CD4-positive, CD25-positive, alpha-beta regulatory T cell (primary cell): ENCODE data around the gene PPM1M. TPM values are rescaled to one million over a fixed set of nuclear protein-coding genes. Genes with fewer than 3 reads are reported as not detected.

Experiments used
- ATAC-seq, 2 donors: fragments of 150-1000 bp; cut with Tn5 transposase; one replicate each; pipeline ENCODE4 v1.10.0; 2021; ENCODE audit warnings: low read depth in 2 of 2, moderate number of reproducible peaks in 2 of 2, moderate library complexity in 1 of 2
- DNase-seq, 3 donors: peaks; one replicate each; pipeline versions ENCODE4 v3.0.0 to v3.0.0-alpha.2; 2012 to 2022; ENCODE audit warnings: mixed read lengths in 1 of 3
- H3K27ac ChIP-seq: one replicate; pipeline ENCODE4 v1.7.0; 2013; ENCODE audit warnings: mild to moderate bottlenecking, low read length; ENCODE audit not compliant: insufficient read depth, poor library complexity, severe bottlenecking
- H3K27me3 ChIP-seq: one replicate; pipeline ENCODE4 v1.7.0; 2013; ENCODE audit warnings: low read length; ENCODE audit not compliant: control insufficient read depth, insufficient read depth
- H3K36me3 ChIP-seq: one replicate; pipeline ENCODE4 v1.7.0; 2013; ENCODE audit warnings: mild to moderate bottlenecking, low read length, moderate library complexity; ENCODE audit not compliant: control insufficient read depth, insufficient read depth
- H3K4me1 ChIP-seq: 2 replicates; pipeline ENCODE4 v1.7.0; 2013; ENCODE audit warnings: mild to moderate bottlenecking, low read length; ENCODE audit not compliant: insufficient read depth, control insufficient read depth, poor library complexity, severe bottlenecking
- H3K4me3 ChIP-seq: one replicate; pipeline ENCODE4 v1.7.0; 2013; ENCODE audit warnings: low read depth, mild to moderate bottlenecking, low read length, moderate library complexity
- H3K9me3 ChIP-seq, 2 experiments: 1 replicate in 1 of 2; 2 replicates in 1 of 2; pipeline ENCODE4 v1.7.0; 2013; ENCODE audit warnings: low read length in 2 of 2, mild to moderate bottlenecking in 1 of 2, moderate library complexity in 1 of 2; ENCODE audit not compliant: control insufficient read depth in 2 of 2
- H3K27ac Mint-ChIP-seq, 3 donors: one replicate each; pipeline ENCODE4 v1.8.0; 2020 to 2022; ENCODE audit warnings: mild to moderate bottlenecking in 3 of 3, mixed read lengths in 3 of 3, moderate library complexity in 2 of 3
- H3K27me3 Mint-ChIP-seq: one replicate; pipeline ENCODE4 v1.8.0; 2022; ENCODE audit warnings: mild to moderate bottlenecking, mixed read lengths
- H3K36me3 Mint-ChIP-seq: one replicate; pipeline ENCODE4 v1.8.0; 2020; ENCODE audit warnings: mixed read lengths
- H3K4me1 Mint-ChIP-seq, 4 donors: one replicate each; pipeline ENCODE4 v1.8.0; 2020 to 2022; ENCODE audit warnings: mixed read lengths in 4 of 4, mild to moderate bottlenecking in 1 of 4
- H3K4me3 Mint-ChIP-seq, 4 donors: one replicate each; pipeline ENCODE4 v1.8.0; 2020 to 2022; ENCODE audit warnings: mild to moderate bottlenecking in 4 of 4, mixed read lengths in 4 of 4, moderate library complexity in 3 of 4
- H3K9me3 Mint-ChIP-seq, 7 donors: one replicate each; pipeline ENCODE4 v1.8.0; 2020 to 2022; ENCODE audit warnings: mixed read lengths in 7 of 7, mild to moderate bottlenecking in 3 of 7, moderate library complexity in 2 of 7
- polyA plus RNA-seq, 4 donors: library from polyadenylated mRNA; unstranded; fragments of 300-500 nt; fragmentation: Illumina TruSeq; gene quantifications; one replicate each; pipeline ENCODE4 v1.2.3, GENCODE V29; 2021
- total RNA-seq: library from RNA; stranded (reverse); gene quantifications from one replicate; pipeline ENCODE4 v1.2.3, GENCODE V29; 2022

The PPM1M gene
- total and polyA plus RNA-seq, 5 donors from 2014 or later, result 55.5 to 104 (median 78.4) TPM

DNA sequence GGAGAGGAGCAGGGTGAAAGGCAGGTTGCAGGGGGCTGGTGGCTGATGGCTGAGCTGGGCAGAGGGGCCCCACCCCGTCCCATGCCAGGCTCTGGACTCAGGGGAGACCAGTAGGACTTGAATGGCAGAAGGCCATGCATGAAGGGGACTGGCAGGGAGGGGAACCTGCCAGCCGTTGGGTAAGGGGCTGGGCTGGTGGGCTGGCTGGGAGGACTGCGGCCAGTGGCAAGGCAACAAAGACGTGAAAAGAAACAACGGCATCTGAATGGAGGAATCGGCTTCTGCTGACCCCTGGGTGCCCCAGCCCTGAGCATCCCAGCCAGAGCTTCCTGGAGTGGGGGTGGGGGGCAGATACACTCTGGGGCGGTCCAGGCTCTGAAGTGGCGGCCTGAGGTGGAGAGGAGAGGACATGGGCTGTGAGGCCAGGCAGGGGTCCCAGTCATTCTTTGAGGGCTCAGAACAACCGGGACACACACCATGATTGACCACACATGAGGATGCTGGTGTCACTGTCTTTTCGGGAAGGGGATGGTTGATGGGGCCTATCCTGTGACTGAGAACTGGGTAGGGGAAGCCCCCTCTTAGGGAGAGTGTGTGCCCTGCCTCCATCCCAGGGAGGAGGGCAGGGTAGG lies 53.8 kb downstream of the PPM1M start:
- Histone ChIP-seq H3K9me3 (no peaks in the 10 kb centered on the region), H3K27me3 (no peaks in the 10 kb centered on the region), H3K4me3 (no peak overlapping the region), H3K36me3 (no peaks in the 10 kb centered on the region), H3K27ac (no peak overlapping the region), H3K4me1 (no peaks in the 10 kb centered on the region)
- ATAC-seq, result no peak
- Mint-ChIP-seq H3K27me3 (no peaks in the 10 kb centered on the region), H3K9me3 (no peaks in the 10 kb centered on the region), H3K27ac (no peak overlapping the region), H3K4me3 (no peak overlapping the region), H3K4me1 (peaks cover 0 to 21% (median 5%) of the 10 kb centered on the region in 4 donors), H3K36me3 (peaks cover 17% of the 10 kb centered on the region)
- DNase-seq, result no peak

Other genes with a start within 250 kb of the PPM1M start
- 1,128 TPM for gene RPL29, start 249.9 kb upstream of the PPM1M start, total RNA-seq
- 1,000 to 10,000 TPM; 1,236 to 1,661 (median 1,413) TPM for gene RPL29, start 249.9 kb upstream of the PPM1M start, polyA plus RNA-seq
- gene DUSP7, start 189.2 kb upstream of the PPM1M start, total RNA-seq, result 12.7 TPM
- gene DUSP7, start 189.2 kb upstream of the PPM1M start, polyA plus RNA-seq, result 1 to 10 TPM; 3.0 to 3.7 (median 3.5) TPM
- 1.7 TPM for gene POC1A, start 91.3 kb upstream of the PPM1M start, total RNA-seq
- gene POC1A, start 91.3 kb upstream of the PPM1M start, polyA plus RNA-seq, result 1 to 10 TPM; 1.3 to 3.2 (median 1.9) TPM
- gene ALAS1, start 47.6 kb upstream of the PPM1M start, total RNA-seq, result 17.1 TPM
- gene ALAS1, start 47.6 kb upstream of the PPM1M start, polyA plus RNA-seq, result 10 to 100 TPM; 22.4 to 41.4 (median 34.2) TPM
- 0.27 TPM for gene TLR9, start 20.1 kb upstream of the PPM1M start, total RNA-seq
- under 1 TPM in 1 of 4 donors, not detected in 3; 0.16 TPM for gene TLR9, start 20.1 kb upstream of the PPM1M start, polyA plus RNA-seq
- 62.4 TPM for gene TWF2, start 6.6 kb upstream of the PPM1M start, total RNA-seq
- 100 to 1,000 TPM; 116 to 142 (median 131) TPM for gene TWF2, start 6.6 kb upstream of the PPM1M start, polyA plus RNA-seq
- gene WDR82, start 32.9 kb downstream of the PPM1M start, total RNA-seq, result 116 TPM
- 100 to 1,000 TPM in 2 of 4 donors, 10 to 100 TPM in 2; 85.9 to 111 (median 103) TPM for gene WDR82, start 32.9 kb downstream of the PPM1M start, polyA plus RNA-seq
- gene GLYCTK, start 42.1 kb downstream of the PPM1M start, total RNA-seq, result 41.8 TPM
- gene GLYCTK, start 42.1 kb downstream of the PPM1M start, polyA plus RNA-seq, result 10 to 100 TPM; 11.1 to 17.9 (median 13.1) TPM
- gene DNAH1, start 70.6 kb downstream of the PPM1M start, total RNA-seq, result 59.8 TPM
- gene DNAH1, start 70.6 kb downstream of the PPM1M start, polyA plus RNA-seq, result 1 to 10 TPM in 1 of 4 donors, under 1 TPM in 3; 0.39 to 1.1 (median 0.58) TPM
- gene BAP1, start 164.2 kb downstream of the PPM1M start, total RNA-seq, result 116 TPM
- 10 to 100 TPM; 12.2 to 17.1 (median 15.2) TPM for gene BAP1, start 164.2 kb downstream of the PPM1M start, polyA plus RNA-seq
- gene PHF7, start 164.9 kb downstream of the PPM1M start, total RNA-seq, result 14.7 TPM
- 10 to 100 TPM in 3 of 4 donors, 1 to 10 TPM in 1; 7.0 to 15.5 (median 12.7) TPM for gene PHF7, start 164.9 kb downstream of the PPM1M start, polyA plus RNA-seq
- gene SEMA3G, start 199.3 kb downstream of the PPM1M start, total RNA-seq, result 33.1 TPM
- 1 to 10 TPM; 3.2 to 5.4 (median 3.6) TPM for gene SEMA3G, start 199.3 kb downstream of the PPM1M start, polyA plus RNA-seq
- gene TNNC1, start 208.3 kb downstream of the PPM1M start, total RNA-seq, result 3.9 TPM
- 1 to 10 TPM in 1 of 4 donors, under 1 TPM in 3; 0.38 to 1.1 (median 0.52) TPM for gene TNNC1, start 208.3 kb downstream of the PPM1M start, polyA plus RNA-seq
- gene NISCH, start 209.8 kb downstream of the PPM1M start, total RNA-seq, result 168 TPM
- 10 to 100 TPM; 12.6 to 17.4 (median 15.2) TPM for gene NISCH, start 209.8 kb downstream of the PPM1M start, polyA plus RNA-seq
- gene STAB1, start 249.6 kb downstream of the PPM1M start, total RNA-seq, result 0.42 TPM
- not detected for gene STAB1, start 249.6 kb downstream of the PPM1M start, polyA plus RNA-seq